ENCODE measurements around the gene FAM120C. TPM values are rescaled to one million over a fixed set of nuclear protein-coding genes. Genes with fewer than 3 reads are reported as not detected.

The FAM120C gene
- total and polyA plus RNA-seq, 2 donors from 2014 or later = 4.2 to 16.4 TPM

- Histone ChIP-seq H3K4me1 (ENCODE audit: control insufficient read depth in 2 of 3, insufficient read depth in 2 of 3, low read depth in 1 of 3, low read length in 3 of 3) (no peaks in the 10 kb centered on the region), H3K27me3 (ENCODE audit: control insufficient read depth, insufficient read depth, low read length) (no peaks in the 10 kb centered on the region), H3K4me3 (ENCODE audit: low read length in 3 of 3) (no peak overlapping the region), H3K36me3 (ENCODE audit: control insufficient read depth in 2 of 3, insufficient read depth in 3 of 3, low read length in 3 of 3) (no peaks in the 10 kb centered on the region), H3K9ac (ENCODE audit: low read length in 3 of 3) (no peak overlapping the region), H3K9me3 (ENCODE audit: control insufficient read depth in 2 of 3, insufficient read depth in 1 of 3, low read length in 3 of 3) (no peaks in the 10 kb centered on the region), H3K27ac (ENCODE audit: low read depth in 2 of 2, low read length in 2 of 2) (no peak overlapping the region)
- TF ChIP-seq CTCF (IDR thresholded peaks at IDR 0.05; ENCODE audit: borderline replicate concordance, extremely low read depth, insufficient read depth) = no peak
- intact Hi-C loops (cut with DNase I) = no loop called here
- FAIRE-seq (no peak), DNase-seq (no peak)
Measured at GRCh38 chrX:54157561-54157960, 25.5 kb downstream of the FAM120C start.

GRCh38 chrX:54134269-54134668, 48.8 kb downstream of the FAM120C start:
- DNase-seq (no peak), FAIRE-seq (no peak)
- Histone ChIP-seq H3K27ac (ENCODE audit: low read depth in 2 of 2, low read length in 2 of 2) (no peak overlapping the region), H3K4me1 (ENCODE audit: control insufficient read depth in 2 of 3, insufficient read depth in 2 of 3, low read depth in 1 of 3, low read length in 3 of 3) (no peaks in the 10 kb centered on the region), H3K36me3 (ENCODE audit: control insufficient read depth in 2 of 3, insufficient read depth in 3 of 3, low read length in 3 of 3) (peaks cover 0 to 18% (median 0%) of the 10 kb centered on the region in 3 donors), H3K27me3 (ENCODE audit: control insufficient read depth, insufficient read depth, low read length) (no peaks in the 10 kb centered on the region), H3K4me3 (ENCODE audit: low read length in 3 of 3) (no peak overlapping the region), H3K9ac (ENCODE audit: low read length in 3 of 3) (no peak overlapping the region), H3K9me3 (ENCODE audit: control insufficient read depth in 2 of 3, insufficient read depth in 1 of 3, low read length in 3 of 3) (no peaks in the 10 kb centered on the region)
- intact Hi-C loops (cut with DNase I) = no loop called here
- no peak for TF ChIP-seq CTCF (IDR thresholded peaks at IDR 0.05; ENCODE audit: borderline replicate concordance, extremely low read depth, insufficient read depth)

GRCh38 chrX:54116391-54116790, 66.7 kb downstream of the FAM120C start:
- H3K9me3 ChIP-seq (ENCODE audit: control insufficient read depth in 2 of 3, insufficient read depth in 1 of 3, low read length in 3 of 3) = no peaks in the 10 kb centered on the region
- no peaks in the 10 kb centered on the region for H3K36me3 ChIP-seq (ENCODE audit: control insufficient read depth in 2 of 3, insufficient read depth in 3 of 3, low read length in 3 of 3)
- H3K4me1 ChIP-seq (ENCODE audit: control insufficient read depth in 2 of 3, insufficient read depth in 2 of 3, low read depth in 1 of 3, low read length in 3 of 3) = no peaks in the 10 kb centered on the region
- H3K27me3 ChIP-seq (ENCODE audit: control insufficient read depth, insufficient read depth, low read length) = no peaks in the 10 kb centered on the region
- H3K27ac ChIP-seq (ENCODE audit: low read depth in 2 of 2, low read length in 2 of 2) = no peak overlapping the region
- H3K9ac ChIP-seq (ENCODE audit: low read length in 3 of 3) = no peak overlapping the region
- TF ChIP-seq CTCF (IDR thresholded peaks at IDR 0.05; ENCODE audit: borderline replicate concordance, extremely low read depth, insufficient read depth) = no peak
- no peak for DNase-seq
- no peak for FAIRE-seq
- no peak overlapping the region for H3K4me3 ChIP-seq (ENCODE audit: low read length in 3 of 3)
- intact Hi-C loops (cut with DNase I) = no loop called here

- Histone ChIP-seq H3K36me3 (ENCODE audit: control insufficient read depth in 2 of 3, insufficient read depth in 3 of 3, low read length in 3 of 3) (no peaks in the 10 kb centered on the region), H3K9ac (ENCODE audit: low read length in 3 of 3) (no peak overlapping the region), H3K27me3 (ENCODE audit: control insufficient read depth, insufficient read depth, low read length) (no peaks in the 10 kb centered on the region), H3K4me3 (ENCODE audit: low read length in 3 of 3) (no peak overlapping the region), H3K4me1 (ENCODE audit: control insufficient read depth in 2 of 3, insufficient read depth in 2 of 3, low read depth in 1 of 3, low read length in 3 of 3) (no peaks in the 10 kb centered on the region), H3K27ac (ENCODE audit: low read depth in 2 of 2, low read length in 2 of 2) (no peak overlapping the region), H3K9me3 (ENCODE audit: control insufficient read depth in 2 of 3, insufficient read depth in 1 of 3, low read length in 3 of 3) (no peaks in the 10 kb centered on the region)
- FAIRE-seq (peak; percentile 8), DNase-seq (no peak)
- TF ChIP-seq CTCF (IDR thresholded peaks at IDR 0.05; ENCODE audit: borderline replicate concordance, extremely low read depth, insufficient read depth) = no peak
- intact Hi-C loops (cut with DNase I) = no loop called here
Measured at GRCh38 chrX:54093571-54093970, 89.5 kb downstream of the FAM120C start.

Data from kidney (tissue), 14 donors.